ENCODE data around the gene SNX32.

SNX32 gene

GRCh38 chr11:65797711-65798110, 36.1 kb upstream of the SNX32 start:
- DNase-seq, result no peak

- no peak for DNase-seq
Measured at GRCh38 chr11:65798882-65799281, 34.9 kb upstream of the SNX32 start.

- no peak for DNase-seq
Measured at GRCh38 chr11:65801153-65801987, 32.4 kb upstream of the SNX32 start.

- DNase-seq, result no peak
Measured at GRCh38 chr11:65802841-65803240, 30.9 kb upstream of the SNX32 start.

- no peak for DNase-seq
Measured at GRCh38 chr11:65803797-65804492, 29.8 kb upstream of the SNX32 start.

- no peak for DNase-seq
Measured at GRCh38 chr11:65806979-65807378, 26.8 kb upstream of the SNX32 start.

- no peak for DNase-seq
Measured at GRCh38 chr11:65808744-65809341, 24.9 kb upstream of the SNX32 start.

- DNase-seq, result no peak
Measured at GRCh38 chr11:65809496-65809895, 24.3 kb upstream of the SNX32 start.

GRCh38 chr11:65810046-65810868, 23.5 kb upstream of the SNX32 start:
- DNase-seq, result no peak

GRCh38 chr11:65811764-65812475, 21.8 kb upstream of the SNX32 start:
- DNase-seq, result no peak

- DNase-seq, result no peak
Measured at GRCh38 chr11:65814131-65814985, 19.4 kb upstream of the SNX32 start.

- DNase-seq, result no peak
Measured at GRCh38 chr11:65814986-65815565, 18.7 kb upstream of the SNX32 start.

GRCh38 chr11:65816696-65817095, 17.1 kb upstream of the SNX32 start:
- DNase-seq, result no peak

- DNase-seq, result no peak
Measured at GRCh38 chr11:65817312-65817834, 16.4 kb upstream of the SNX32 start.

GRCh38 chr11:65817835-65818680, 15.7 kb upstream of the SNX32 start:
- peak; percentile 92 for DNase-seq

- no peak for DNase-seq
Measured at GRCh38 chr11:65821107-65821506, 12.7 kb upstream of the SNX32 start.

GRCh38 chr11:65822776-65823528, 10.8 kb upstream of the SNX32 start:
- no peak for DNase-seq

GRCh38 chr11:65826984-65827735, 6.6 kb upstream of the SNX32 start:
- DNase-seq, result no peak

All from amniotic stem cell (primary cell).